ENCODE results near the gene MPPED2.

The MPPED2 gene

DNA sequence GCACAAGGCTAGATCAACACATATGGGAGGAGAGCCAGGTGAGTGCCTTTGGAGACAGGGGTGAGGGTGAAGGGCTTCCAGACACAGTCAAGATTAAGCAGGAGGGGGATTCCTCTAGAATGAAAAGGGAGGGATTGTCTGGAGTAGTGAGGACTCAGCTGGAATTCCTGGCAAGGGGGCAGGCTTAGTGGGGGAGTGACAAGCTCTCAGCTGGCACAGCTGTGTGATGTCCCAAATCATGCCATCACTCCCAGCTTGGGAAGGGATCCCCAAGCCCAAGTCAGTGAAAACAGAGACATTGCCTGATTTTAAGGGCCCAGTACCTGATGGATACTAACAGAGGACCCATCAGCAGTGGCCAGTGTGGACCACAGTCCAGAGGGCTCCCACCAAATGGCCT lies 119.0 kb downstream of the MPPED2 start:
- Mint-ChIP-seq H3K27me3 (ENCODE audit: low read depth, poor library complexity) (peaks cover 3% of the 10 kb centered on the region), H3K27ac (no peak overlapping the region), H3K9me3 (no peaks in the 10 kb centered on the region), H3K4me1 (peaks cover 15% of the 10 kb centered on the region), H3K36me3 (ENCODE audit: low read depth) (no peaks in the 10 kb centered on the region), H3K4me3 (no peak overlapping the region)
- DNase-seq = no peak
- TF ChIP-seq, protein P1, sequence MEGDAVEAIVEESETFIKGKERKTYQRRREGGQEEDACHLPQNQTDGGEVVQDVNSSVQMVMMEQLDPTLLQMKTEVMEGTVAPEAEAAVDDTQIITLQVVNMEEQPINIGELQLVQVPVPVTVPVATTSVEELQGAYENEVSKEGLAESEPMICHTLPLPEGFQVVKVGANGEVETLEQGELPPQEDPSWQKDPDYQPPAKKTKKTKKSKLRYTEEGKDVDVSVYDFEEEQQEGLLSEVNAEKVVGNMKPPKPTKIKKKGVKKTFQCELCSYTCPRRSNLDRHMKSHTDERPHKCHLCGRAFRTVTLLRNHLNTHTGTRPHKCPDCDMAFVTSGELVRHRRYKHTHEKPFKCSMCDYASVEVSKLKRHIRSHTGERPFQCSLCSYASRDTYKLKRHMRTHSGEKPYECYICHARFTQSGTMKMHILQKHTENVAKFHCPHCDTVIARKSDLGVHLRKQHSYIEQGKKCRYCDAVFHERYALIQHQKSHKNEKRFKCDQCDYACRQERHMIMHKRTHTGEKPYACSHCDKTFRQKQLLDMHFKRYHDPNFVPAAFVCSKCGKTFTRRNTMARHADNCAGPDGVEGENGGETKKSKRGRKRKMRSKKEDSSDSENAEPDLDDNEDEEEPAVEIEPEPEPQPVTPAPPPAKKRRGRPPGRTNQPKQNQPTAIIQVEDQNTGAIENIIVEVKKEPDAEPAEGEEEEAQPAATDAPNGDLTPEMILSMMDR (IDR thresholded peaks at IDR 0.05) = no peak

DNA sequence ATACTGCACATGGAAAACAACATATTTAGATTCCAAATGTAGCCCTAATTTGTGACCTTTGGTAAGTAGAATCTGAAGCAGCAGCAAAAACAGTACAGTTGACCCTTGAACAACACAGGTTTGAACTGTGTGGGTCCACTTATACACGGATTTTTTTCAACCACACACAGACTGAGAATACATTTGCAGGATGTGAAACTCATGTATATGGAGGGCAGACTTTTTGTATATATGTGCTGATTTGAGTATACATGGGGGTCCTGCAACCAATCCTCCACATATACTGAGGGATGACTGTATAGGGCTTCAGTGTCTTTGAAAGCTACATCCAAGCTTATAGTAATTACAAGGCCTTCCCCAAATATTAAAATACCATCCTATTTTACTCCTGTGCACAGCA lies 120.5 kb downstream of the MPPED2 start:
- Mint-ChIP-seq H3K36me3 (ENCODE audit: low read depth) (no peaks in the 10 kb centered on the region), H3K4me3 (no peak overlapping the region), H3K27ac (no peak overlapping the region), H3K4me1 (peaks cover 10% of the 10 kb centered on the region), H3K27me3 (ENCODE audit: low read depth, poor library complexity) (peaks cover 3% of the 10 kb centered on the region), H3K9me3 (no peaks in the 10 kb centered on the region)
- no peak for DNase-seq
- TF ChIP-seq, protein P1 (IDR thresholded peaks at IDR 0.05) = no peak

DNA sequence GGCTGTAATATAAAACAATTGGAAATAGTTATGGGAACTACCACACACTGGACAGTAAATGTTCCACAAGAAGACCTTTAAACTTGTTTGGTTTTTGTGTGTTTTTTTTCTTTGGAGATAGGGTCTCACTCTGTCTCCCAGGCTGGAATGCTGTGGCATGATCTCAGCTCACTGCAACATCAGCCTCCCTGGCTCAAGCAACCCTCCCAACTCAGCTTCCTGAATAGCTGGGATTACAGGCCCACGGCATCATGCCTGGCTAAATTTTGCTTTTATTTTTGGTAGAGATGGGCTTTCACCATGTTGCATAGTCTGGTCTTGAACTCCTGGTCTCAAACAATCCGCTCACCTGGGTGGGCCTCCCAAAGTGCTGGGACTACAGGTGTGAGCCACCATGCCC lies 121.0 kb downstream of the MPPED2 start:
- Mint-ChIP-seq H3K4me1 (peaks cover 10% of the 10 kb centered on the region), H3K4me3 (no peak overlapping the region), H3K9me3 (no peaks in the 10 kb centered on the region), H3K27ac (no peak overlapping the region), H3K36me3 (ENCODE audit: low read depth) (no peaks in the 10 kb centered on the region), H3K27me3 (ENCODE audit: low read depth, poor library complexity) (peaks cover 5% of the 10 kb centered on the region)
- DNase-seq = no peak
- TF ChIP-seq, protein P1 (IDR thresholded peaks at IDR 0.05) = no peak

DNA sequence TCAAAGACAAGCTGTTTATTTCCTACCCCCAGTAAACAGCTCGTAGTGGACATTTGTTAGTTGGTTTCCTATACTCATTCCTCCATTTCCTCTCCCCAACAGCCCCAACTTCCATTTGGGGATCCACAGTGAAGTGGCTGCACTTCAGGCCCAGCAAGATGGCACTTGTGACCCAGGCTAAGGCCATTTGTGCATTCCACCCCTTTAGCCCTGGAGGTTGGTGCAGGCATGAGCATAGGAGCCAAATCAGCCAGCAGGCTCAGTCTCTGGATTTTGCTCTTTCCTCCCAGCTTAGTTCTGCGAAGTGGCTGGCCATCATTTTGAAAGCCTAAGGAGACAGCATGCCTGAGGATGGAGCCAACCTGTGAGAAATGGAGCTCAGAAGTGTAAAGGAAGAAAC lies 122.9 kb downstream of the MPPED2 start:
- H3K27ac Mint-ChIP-seq = no peak overlapping the region
- no peak for DNase-seq
- no peaks in the 10 kb centered on the region for H3K36me3 Mint-ChIP-seq (ENCODE audit: low read depth)
- peaks cover 6% of the 10 kb centered on the region for H3K27me3 Mint-ChIP-seq (ENCODE audit: low read depth, poor library complexity)
- H3K4me1 Mint-ChIP-seq = peaks cover 11% of the 10 kb centered on the region
- TF ChIP-seq, protein P1 (IDR thresholded peaks at IDR 0.05) = no peak
- H3K4me3 Mint-ChIP-seq = no peak overlapping the region
- H3K9me3 Mint-ChIP-seq = no peaks in the 10 kb centered on the region

DNA sequence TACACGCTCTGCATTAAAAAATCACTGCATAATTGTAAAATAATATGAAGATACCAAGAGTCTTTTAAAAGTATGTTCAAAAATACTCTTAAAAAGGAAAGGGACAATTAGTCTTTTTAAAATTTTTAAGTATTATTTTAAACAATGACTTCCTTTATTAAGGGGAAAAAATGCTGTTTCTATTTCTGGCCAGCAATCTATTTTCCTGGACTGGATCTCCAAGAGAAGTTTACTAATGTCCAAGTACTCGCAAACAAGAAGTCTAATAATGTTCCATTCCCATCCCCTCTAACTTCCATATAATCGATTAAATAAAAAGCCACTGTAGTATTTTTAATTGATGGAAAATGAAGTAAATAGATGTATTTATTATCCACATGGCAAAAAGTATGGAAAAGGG lies 123.7 kb downstream of the MPPED2 start:
- Mint-ChIP-seq H3K27ac (no peak overlapping the region), H3K4me1 (peaks cover 16% of the 10 kb centered on the region), H3K27me3 (ENCODE audit: low read depth, poor library complexity) (peaks cover 6% of the 10 kb centered on the region), H3K36me3 (ENCODE audit: low read depth) (no peaks in the 10 kb centered on the region), H3K9me3 (no peaks in the 10 kb centered on the region), H3K4me3 (no peak overlapping the region)
- TF ChIP-seq, protein P1 (IDR thresholded peaks at IDR 0.05) = no peak
- DNase-seq = no peak

DNA sequence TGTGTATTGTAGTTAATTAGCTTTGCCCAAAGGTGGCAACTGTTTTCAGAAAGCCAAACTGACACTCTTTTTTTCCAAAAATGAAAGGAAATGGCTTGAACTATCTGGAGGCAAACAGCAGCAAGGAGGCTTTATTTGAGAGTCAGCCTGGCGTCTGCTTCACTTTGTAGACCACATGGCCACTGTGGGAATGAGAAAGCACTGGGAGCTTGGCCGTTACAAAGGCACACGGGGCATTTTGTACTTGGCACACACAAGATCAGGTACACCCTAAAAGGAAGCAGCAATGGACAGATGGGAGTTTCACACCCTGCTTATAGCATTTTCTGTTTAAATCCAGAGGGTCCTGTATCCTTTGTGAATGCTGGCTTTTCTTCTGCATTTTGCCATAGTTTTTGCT lies 126.3 kb downstream of the MPPED2 start:
- Mint-ChIP-seq H3K27me3 (ENCODE audit: low read depth, poor library complexity) (peaks cover 12% of the 10 kb centered on the region), H3K4me3 (no peak overlapping the region), H3K9me3 (no peaks in the 10 kb centered on the region), H3K4me1 (peaks cover 22% of the 10 kb centered on the region), H3K27ac (no peak overlapping the region), H3K36me3 (ENCODE audit: low read depth) (no peaks in the 10 kb centered on the region)
- no peak for DNase-seq
- TF ChIP-seq, protein P1 (IDR thresholded peaks at IDR 0.05) = no peak
